Measurements from ENCODE around the gene PLEKHM2. TPM values are rescaled to one million over a fixed set of nuclear protein-coding genes. Genes with fewer than 3 reads are reported as not detected.

The PLEKHM2 gene
- total RNA-seq, 1 experiment from 2014 or later = 33.3 TPM

DNA sequence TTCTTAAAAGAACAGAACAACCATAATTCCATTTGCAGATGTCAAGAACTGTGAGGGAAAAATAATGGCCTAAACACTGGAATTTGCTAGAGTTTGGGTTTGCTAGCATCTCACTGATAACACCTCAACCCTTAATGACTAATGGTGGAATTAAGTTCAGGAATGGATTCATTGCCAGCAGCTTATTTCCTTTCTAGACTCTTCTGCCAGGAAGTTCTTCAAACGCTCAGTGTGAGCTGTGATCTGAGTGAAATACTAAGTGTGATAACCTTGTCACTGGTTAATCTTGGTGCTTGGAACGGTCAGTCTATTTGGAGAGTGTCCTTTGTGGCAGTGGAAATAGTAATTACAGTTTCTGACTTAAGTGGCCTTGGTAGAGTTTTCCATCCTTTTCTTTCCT, 21.6 kb upstream of the PLEKHM2 start:
- no peak for DNase-seq
- Mint-ChIP-seq H3K4me3 (ENCODE audit: unreplicated experiment) (no peak overlapping the region), H3K36me3 (ENCODE audit: insufficient read depth, unreplicated experiment) (peaks cover 53% of the 10 kb centered on the region), H3K27ac (ENCODE audit: unreplicated experiment) (no peak overlapping the region), H3K4me1 (ENCODE audit: low read depth, unreplicated experiment) (no peaks in the 10 kb centered on the region), H3K9me3 (ENCODE audit: unreplicated experiment) (no peaks in the 10 kb centered on the region), H3K27me3 (ENCODE audit: insufficient read depth, unreplicated experiment) (no peaks in the 10 kb centered on the region)
- no peaks in the 10 kb centered on the region for H3K4me1 ChIP-seq
- ChIA-PET POLR2A (no interaction called here), CTCF (no interaction called here)
- intact Hi-C loops (cut with micrococcal nuclease; ENCODE audit: unreplicated experiment) = no loop called here
- TF ChIP-seq, protein P1, sequence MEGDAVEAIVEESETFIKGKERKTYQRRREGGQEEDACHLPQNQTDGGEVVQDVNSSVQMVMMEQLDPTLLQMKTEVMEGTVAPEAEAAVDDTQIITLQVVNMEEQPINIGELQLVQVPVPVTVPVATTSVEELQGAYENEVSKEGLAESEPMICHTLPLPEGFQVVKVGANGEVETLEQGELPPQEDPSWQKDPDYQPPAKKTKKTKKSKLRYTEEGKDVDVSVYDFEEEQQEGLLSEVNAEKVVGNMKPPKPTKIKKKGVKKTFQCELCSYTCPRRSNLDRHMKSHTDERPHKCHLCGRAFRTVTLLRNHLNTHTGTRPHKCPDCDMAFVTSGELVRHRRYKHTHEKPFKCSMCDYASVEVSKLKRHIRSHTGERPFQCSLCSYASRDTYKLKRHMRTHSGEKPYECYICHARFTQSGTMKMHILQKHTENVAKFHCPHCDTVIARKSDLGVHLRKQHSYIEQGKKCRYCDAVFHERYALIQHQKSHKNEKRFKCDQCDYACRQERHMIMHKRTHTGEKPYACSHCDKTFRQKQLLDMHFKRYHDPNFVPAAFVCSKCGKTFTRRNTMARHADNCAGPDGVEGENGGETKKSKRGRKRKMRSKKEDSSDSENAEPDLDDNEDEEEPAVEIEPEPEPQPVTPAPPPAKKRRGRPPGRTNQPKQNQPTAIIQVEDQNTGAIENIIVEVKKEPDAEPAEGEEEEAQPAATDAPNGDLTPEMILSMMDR (IDR thresholded peaks at IDR 0.05; ENCODE audit: insufficient read depth in 1 of 2, low read depth in 1 of 2, low read length in 1 of 2, severe bottlenecking in 1 of 2, unreplicated experiment in 1 of 2) = no peak
- no peak overlapping the region for H3K4me3 ChIP-seq (ENCODE audit: low read depth, low read length)
- H3K36me3 ChIP-seq (ENCODE audit: control insufficient read depth, insufficient read depth, low read length) = peaks cover 6% of the 10 kb centered on the region
- no TSS peak for BruUV-seq (replicated peaks)
- H3K9me3 ChIP-seq = no peaks in the 10 kb centered on the region
- H3K27me3 ChIP-seq (replicated peaks; ENCODE audit: control insufficient read depth, insufficient read depth, low read length) = no peaks in the 10 kb centered on the region

- H3K4me3 Mint-ChIP-seq (ENCODE audit: unreplicated experiment) = no peak overlapping the region
- Histone ChIP-seq H3K27me3 (replicated peaks; ENCODE audit: control insufficient read depth, insufficient read depth, low read length) (no peaks in the 10 kb centered on the region), H3K36me3 (ENCODE audit: control insufficient read depth, insufficient read depth, low read length) (peaks cover 6% of the 10 kb centered on the region), H3K4me1 (no peaks in the 10 kb centered on the region), H3K9me3 (no peaks in the 10 kb centered on the region), H3K4me3 (ENCODE audit: low read depth, low read length) (no peak overlapping the region)
- BruUV-seq (replicated peaks) = no TSS peak
- H3K4me1 Mint-ChIP-seq (ENCODE audit: low read depth, unreplicated experiment) = no peaks in the 10 kb centered on the region
- H3K27me3 Mint-ChIP-seq (ENCODE audit: insufficient read depth, unreplicated experiment) = no peaks in the 10 kb centered on the region
- no peak for DNase-seq
- H3K27ac Mint-ChIP-seq (ENCODE audit: unreplicated experiment) = no peak overlapping the region
- H3K36me3 Mint-ChIP-seq (ENCODE audit: insufficient read depth, unreplicated experiment) = peaks cover 44% of the 10 kb centered on the region
- no peaks in the 10 kb centered on the region for H3K9me3 Mint-ChIP-seq (ENCODE audit: unreplicated experiment)
- TF ChIP-seq, protein P1 (IDR thresholded peaks at IDR 0.05; ENCODE audit: insufficient read depth in 1 of 2, low read depth in 1 of 2, low read length in 1 of 2, severe bottlenecking in 1 of 2, unreplicated experiment in 1 of 2) = no peak
- ChIA-PET POLR2A (no interaction called here), CTCF (interaction anchor here (1.4 kb wide), 1 partner anchor 78 kb away, joined by 4 read pairs; no protein-coding TSS in a partner anchor)
- intact Hi-C loops (cut with micrococcal nuclease; ENCODE audit: unreplicated experiment) = no loop called here
Observed at GRCh38 chr1:15663925-15664324, 20.2 kb upstream of the PLEKHM2 start.

- no peaks in the 10 kb centered on the region for H3K9me3 Mint-ChIP-seq (ENCODE audit: unreplicated experiment)
- H3K36me3 ChIP-seq (ENCODE audit: control insufficient read depth, insufficient read depth, low read length) = no peaks in the 10 kb centered on the region
- H3K27me3 Mint-ChIP-seq (ENCODE audit: insufficient read depth, unreplicated experiment) = no peaks in the 10 kb centered on the region
- no TSS peak for BruUV-seq (replicated peaks)
- intact Hi-C loops (cut with micrococcal nuclease; ENCODE audit: unreplicated experiment) = no loop called here
- no peaks in the 10 kb centered on the region for H3K9me3 ChIP-seq
- H3K4me1 Mint-ChIP-seq (ENCODE audit: low read depth, unreplicated experiment) = no peaks in the 10 kb centered on the region
- TF ChIP-seq, protein P1 (IDR thresholded peaks at IDR 0.05; ENCODE audit: insufficient read depth in 1 of 2, low read depth in 1 of 2, low read length in 1 of 2, severe bottlenecking in 1 of 2, unreplicated experiment in 1 of 2) = no peak
- H3K4me3 Mint-ChIP-seq (ENCODE audit: unreplicated experiment) = no peak overlapping the region
- H3K36me3 Mint-ChIP-seq (ENCODE audit: insufficient read depth, unreplicated experiment) = peaks cover 10% of the 10 kb centered on the region
- H3K27me3 ChIP-seq (replicated peaks; ENCODE audit: control insufficient read depth, insufficient read depth, low read length) = no peaks in the 10 kb centered on the region
- DNase-seq = no peak
- H3K27ac Mint-ChIP-seq (ENCODE audit: unreplicated experiment) = no peak overlapping the region
- no peaks in the 10 kb centered on the region for H3K4me1 ChIP-seq
- ChIA-PET CTCF (no interaction called here), POLR2A (no interaction called here)
- H3K4me3 ChIP-seq (ENCODE audit: low read depth, low read length) = no peak overlapping the region
Observed at GRCh38 chr1:15667362-15667761, 16.8 kb upstream of the PLEKHM2 start.

All from Caco-2 (cell line).